H9 (cell line): ENCODE results near the gene SRSF2. TPM values are rescaled to one million over a fixed set of nuclear protein-coding genes. Genes with fewer than 3 reads are reported as not detected.

Experiments
- DNase-seq: peaks from one replicate; pipeline ENCODE4 v3.0.0-alpha.2; 2017
- H2AFZ ChIP-seq: one replicate; pipeline ENCODE4 v1.6.1; 2013; ENCODE audit warnings: mild to moderate bottlenecking, low read length, control low read depth, moderate library complexity
- H2AK5ac ChIP-seq: 2 replicates; pipeline ENCODE4 v1.6.1; 2013; ENCODE audit warnings: low read length, control low read depth, mixed read lengths; ENCODE audit not compliant: insufficient read length
- H2BK120ac ChIP-seq: one replicate; pipeline ENCODE4 v1.6.1; 2013; ENCODE audit warnings: low read depth, mild to moderate bottlenecking, low read length, control low read depth, inconsistent platforms; ENCODE audit not compliant: poor library complexity, severe bottlenecking
- H2BK12ac ChIP-seq: 2 replicates; pipeline ENCODE4 v1.6.1; 2013; ENCODE audit warnings: low read length, control low read depth, mixed read lengths, low read depth; ENCODE audit not compliant: insufficient read length
- H2BK15ac ChIP-seq: 2 replicates; pipeline ENCODE4 v1.6.1; 2013; ENCODE audit warnings: low read depth, low read length, control low read depth
- H2BK20ac ChIP-seq: one replicate; pipeline ENCODE4 v1.6.1; 2013; ENCODE audit warnings: low read depth, mild to moderate bottlenecking, low read length, control low read depth, inconsistent platforms; ENCODE audit not compliant: poor library complexity, severe bottlenecking
- H2BK5ac ChIP-seq: 2 replicates; pipeline ENCODE4 v1.6.1; 2013; ENCODE audit warnings: low read length, control low read depth, mixed read lengths; ENCODE audit not compliant: insufficient read length
- H3K14ac ChIP-seq: 2 replicates; pipeline ENCODE4 v1.6.1; 2013; ENCODE audit warnings: low read length, control low read depth; ENCODE audit not compliant: insufficient read depth
- H3K18ac ChIP-seq: 2 replicates; pipeline ENCODE4 v1.6.1; 2013; ENCODE audit warnings: low read depth, mild to moderate bottlenecking, mixed read lengths, low read length, control low read depth; ENCODE audit not compliant: insufficient read length
- H3K23ac ChIP-seq: 2 replicates; pipeline ENCODE4 v1.6.1; 2013; ENCODE audit warnings: low read length, control low read depth, mixed read lengths, low read depth; ENCODE audit not compliant: insufficient read length
- H3K23me2 ChIP-seq: 2 replicates; pipeline ENCODE4 v1.6.1; 2013; ENCODE audit warnings: low read depth, mild to moderate bottlenecking, mixed read lengths, low read length, control low read depth; ENCODE audit not compliant: insufficient read length, poor library complexity, severe bottlenecking
- H3K27ac ChIP-seq: 2 replicates; pipeline ENCODE4 v1.5.1; 2013; ENCODE audit warnings: low read length, control low read depth, mixed read lengths, low read depth; ENCODE audit not compliant: insufficient read length
- H3K27me3 ChIP-seq: 2 replicates; pipeline ENCODE4 v1.6.1; 2013; ENCODE audit warnings: low read length, control low read depth, inconsistent platforms; ENCODE audit not compliant: insufficient read depth
- H3K4ac ChIP-seq: 2 replicates; pipeline ENCODE4 v1.6.1; 2013; ENCODE audit warnings: low read depth, mild to moderate bottlenecking, control low read depth, inconsistent platforms, low read length, moderate library complexity
- H3K4me1 ChIP-seq: 2 replicates; pipeline ENCODE4 v1.6.1; 2013; ENCODE audit warnings: low read length, control low read depth, inconsistent platforms; ENCODE audit not compliant: insufficient read depth
- H3K4me2 ChIP-seq: 2 replicates; pipeline ENCODE4 v1.6.1; 2013; ENCODE audit warnings: low read length, control low read depth, mixed read lengths; ENCODE audit not compliant: insufficient read length, insufficient read depth
- H3K56ac ChIP-seq: 2 replicates; pipeline ENCODE4 v1.6.1; 2013; ENCODE audit warnings: low read depth, mild to moderate bottlenecking, mixed read lengths, low read length, control low read depth; ENCODE audit not compliant: insufficient read length
- H3K79me1 ChIP-seq: 2 replicates; pipeline ENCODE4 v1.6.1; 2013; ENCODE audit warnings: low read depth, mild to moderate bottlenecking, moderate library complexity, low read length, control low read depth, inconsistent platforms; ENCODE audit not compliant: insufficient read depth, poor library complexity, severe bottlenecking
- H3K79me2 ChIP-seq: 2 replicates; pipeline ENCODE4 v1.6.1; 2013; ENCODE audit warnings: low read length, control low read depth, inconsistent platforms; ENCODE audit not compliant: insufficient read depth
- H3K9ac ChIP-seq: 2 replicates; pipeline ENCODE4 v1.6.1; 2013; ENCODE audit warnings: low read length, control low read depth, mixed read lengths; ENCODE audit not compliant: insufficient read length; ENCODE audit errors: extremely low read depth
- H3K9me3 ChIP-seq: one replicate; pipeline ENCODE4 v1.6.1; 2013; ENCODE audit warnings: low read depth, low read length, inconsistent platforms; ENCODE audit not compliant: control insufficient read depth
- H3T11ph ChIP-seq: one replicate; pipeline ENCODE4 v1.6.1; 2013; ENCODE audit warnings: mild to moderate bottlenecking, low read length, control low read depth, inconsistent platforms
- H4K20me1 ChIP-seq: one replicate; pipeline ENCODE4 v1.6.1; 2013; ENCODE audit not compliant: control insufficient read depth, insufficient read length, insufficient read depth
- H4K5ac ChIP-seq: 2 replicates; pipeline ENCODE4 v1.6.1; 2013; ENCODE audit warnings: low read depth, mild to moderate bottlenecking, mixed read lengths, low read length, control low read depth; ENCODE audit not compliant: insufficient read length
- H4K8ac ChIP-seq: replicated peaks from 2 replicates; pipeline ENCODE4 v1.6.1; 2013; ENCODE audit warnings: low read length, control low read depth, mixed read lengths, low read depth; ENCODE audit not compliant: insufficient read length
- H4K91ac ChIP-seq: 2 replicates; pipeline ENCODE4 v1.6.1; 2013; ENCODE audit warnings: low read depth, mild to moderate bottlenecking, moderate library complexity, mixed read lengths, low read length, control low read depth; ENCODE audit not compliant: insufficient read length
- H3K27ac Mint-ChIP-seq, 3 experiments: 2 replicates in 2 of 3; 3 replicates in 1 of 3; pipeline ENCODE4 v1.8.0; 2020 to 2021; ENCODE audit warnings: mixed read lengths in 3 of 3, mild to moderate bottlenecking in 1 of 3, moderate library complexity in 1 of 3
- H3K27me3 Mint-ChIP-seq: 2 replicates; pipeline ENCODE4 v1.8.0; 2021; ENCODE audit warnings: low read depth, mild to moderate bottlenecking, moderate library complexity, mixed read lengths
- H3K36me3 Mint-ChIP-seq, 3 experiments: 2 replicates in 2 of 3; 3 replicates in 1 of 3; pipeline ENCODE4 v1.8.0; 2020 to 2021; ENCODE audit warnings: low read depth in 3 of 3, mixed read lengths in 3 of 3; ENCODE audit not compliant: insufficient read depth in 1 of 3
- H3K4me1 Mint-ChIP-seq, 2 experiments: 2 replicates each; pipeline ENCODE4 v1.8.0; 2020; ENCODE audit warnings: mixed read lengths in 2 of 2
- H3K4me3 Mint-ChIP-seq, 2 experiments: 2 replicates in 1 of 2; 3 replicates in 1 of 2; pipeline ENCODE4 v1.8.0; 2020 to 2021; ENCODE audit warnings: mild to moderate bottlenecking in 2 of 2, mixed read lengths in 2 of 2, moderate library complexity in 1 of 2
- H3K9me3 Mint-ChIP-seq, 2 experiments: 2 replicates in 1 of 2; 3 replicates in 1 of 2; pipeline ENCODE4 v1.8.0; 2020; ENCODE audit warnings: mild to moderate bottlenecking in 2 of 2, mixed read lengths in 2 of 2, moderate library complexity in 1 of 2
- WGBS: extraction: QIAGEN DNeasy Blood & Tissue Kit; methylation state at CpG from one replicate; pipeline ENCODE4 v1.1.7; 2013; ENCODE audit warnings: missing lambda C conversion rate, low lambda C conversion rate, mixed read lengths; ENCODE audit not compliant: insufficient read length; ENCODE audit errors: extremely low coverage; 5-methylcytosine and 5-hydroxymethylcytosine counted together
- total RNA-seq: library from RNA; stranded (reverse); gene quantifications from 2 replicates; pipeline ENCODE4 v1.2.1, GENCODE V29; 2021
- TF ChIP-seq, protein P1 (sequence below): fragments of 200-600 bp; sonication (generic); conservative IDR thresholded peaks from 3 replicates; pipeline ENCODE4 v1.8.0; 2021; ENCODE audit warnings: antibody characterized with exemption, mild to moderate bottlenecking

The SRSF2 gene
- total RNA-seq, 1 experiment from 2014 or later, result 578 TPM

DNA sequence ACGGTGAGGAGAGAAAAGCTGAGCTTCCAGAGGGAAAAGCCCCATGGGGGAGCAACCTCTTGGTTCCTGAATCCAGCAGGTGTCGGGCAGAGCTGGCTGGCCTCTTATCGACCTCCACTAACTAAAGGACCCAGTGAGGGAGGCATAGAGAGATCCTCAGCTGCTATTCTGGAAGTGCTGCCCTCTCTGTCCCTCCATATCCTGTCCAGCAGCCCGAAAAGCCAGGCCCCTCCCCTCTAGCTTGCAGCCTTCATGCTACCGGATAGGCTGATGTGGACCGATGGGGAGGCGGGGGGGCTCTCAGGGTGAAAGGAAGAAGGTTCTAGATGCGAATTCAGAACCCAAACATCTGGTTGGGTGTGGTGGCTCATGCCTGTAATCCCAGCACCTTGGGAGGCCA is 51.3 kb downstream of the SRSF2 start:
- H3K9ac ChIP-seq, result no peak overlapping the region
- no peak overlapping the region for H2AK5ac ChIP-seq
- no peaks in the 10 kb centered on the region for H3K79me2 ChIP-seq
- no peak overlapping the region for H4K91ac ChIP-seq
- H3K36me3 Mint-ChIP-seq, result 0 out of 7 replicates have a peak, but pooled peaks cover 0 to 4% (median 0%) of the 10 kb centered on the region in 3 experiments
- no peak overlapping the region for H2BK120ac ChIP-seq
- no peak overlapping the region for H3K4me2 ChIP-seq
- H3K4me1 ChIP-seq, result peaks cover 3% of the 10 kb centered on the region; the same call in 1 of the 2 replicates
- H3K4me1 Mint-ChIP-seq, result peaks cover 27 to 47% of the 10 kb centered on the region in 2 experiments
- H4K8ac ChIP-seq, result no peak overlapping the region
- no peak overlapping the region for H3K27ac ChIP-seq
- no peak overlapping the region for H3K27ac Mint-ChIP-seq
- no peak overlapping the region for H3T11ph ChIP-seq
- DNase-seq, result no peak
- no CpG with 5 or more reads among the region's 8 CpGs for WGBS
- TF ChIP-seq, protein P1, sequence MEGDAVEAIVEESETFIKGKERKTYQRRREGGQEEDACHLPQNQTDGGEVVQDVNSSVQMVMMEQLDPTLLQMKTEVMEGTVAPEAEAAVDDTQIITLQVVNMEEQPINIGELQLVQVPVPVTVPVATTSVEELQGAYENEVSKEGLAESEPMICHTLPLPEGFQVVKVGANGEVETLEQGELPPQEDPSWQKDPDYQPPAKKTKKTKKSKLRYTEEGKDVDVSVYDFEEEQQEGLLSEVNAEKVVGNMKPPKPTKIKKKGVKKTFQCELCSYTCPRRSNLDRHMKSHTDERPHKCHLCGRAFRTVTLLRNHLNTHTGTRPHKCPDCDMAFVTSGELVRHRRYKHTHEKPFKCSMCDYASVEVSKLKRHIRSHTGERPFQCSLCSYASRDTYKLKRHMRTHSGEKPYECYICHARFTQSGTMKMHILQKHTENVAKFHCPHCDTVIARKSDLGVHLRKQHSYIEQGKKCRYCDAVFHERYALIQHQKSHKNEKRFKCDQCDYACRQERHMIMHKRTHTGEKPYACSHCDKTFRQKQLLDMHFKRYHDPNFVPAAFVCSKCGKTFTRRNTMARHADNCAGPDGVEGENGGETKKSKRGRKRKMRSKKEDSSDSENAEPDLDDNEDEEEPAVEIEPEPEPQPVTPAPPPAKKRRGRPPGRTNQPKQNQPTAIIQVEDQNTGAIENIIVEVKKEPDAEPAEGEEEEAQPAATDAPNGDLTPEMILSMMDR, result no peak
- H3K27me3 ChIP-seq, result no peaks in the 10 kb centered on the region
- H2BK5ac ChIP-seq, result no peak overlapping the region
- no peaks in the 10 kb centered on the region for H3K9me3 ChIP-seq
- H3K9me3 Mint-ChIP-seq, result no peaks in the 10 kb centered on the region; a peak in 1 of 5 replicates
- H3K14ac ChIP-seq, result no peak overlapping the region
- H3K4ac ChIP-seq, result no peak overlapping the region
- H3K27me3 Mint-ChIP-seq, result no peaks in the 10 kb centered on the region
- H3K18ac ChIP-seq, result no peak overlapping the region
- H4K5ac ChIP-seq, result no peak overlapping the region
- H3K56ac ChIP-seq, result no peak overlapping the region
- H2BK20ac ChIP-seq, result no peak overlapping the region
- H2BK15ac ChIP-seq, result no peak overlapping the region
- H3K79me1 ChIP-seq, result no peaks in the 10 kb centered on the region
- H2BK12ac ChIP-seq, result no peak overlapping the region
- no peak overlapping the region for H3K4me3 Mint-ChIP-seq
- H4K20me1 ChIP-seq, result no peaks in the 10 kb centered on the region
- H3K23me2 ChIP-seq, result no peaks in the 10 kb centered on the region
- H2AFZ ChIP-seq, result no peak overlapping the region
- no peak overlapping the region for H3K23ac ChIP-seq
